ENCODE measurements around the gene EGR2. TPM values are rescaled to one million over a fixed set of nuclear protein-coding genes. Genes with fewer than 3 reads are reported as not detected.

Gene EGR2
- total RNA-seq, 1 experiment from 2014 or later: 2.6 TPM

DNA sequence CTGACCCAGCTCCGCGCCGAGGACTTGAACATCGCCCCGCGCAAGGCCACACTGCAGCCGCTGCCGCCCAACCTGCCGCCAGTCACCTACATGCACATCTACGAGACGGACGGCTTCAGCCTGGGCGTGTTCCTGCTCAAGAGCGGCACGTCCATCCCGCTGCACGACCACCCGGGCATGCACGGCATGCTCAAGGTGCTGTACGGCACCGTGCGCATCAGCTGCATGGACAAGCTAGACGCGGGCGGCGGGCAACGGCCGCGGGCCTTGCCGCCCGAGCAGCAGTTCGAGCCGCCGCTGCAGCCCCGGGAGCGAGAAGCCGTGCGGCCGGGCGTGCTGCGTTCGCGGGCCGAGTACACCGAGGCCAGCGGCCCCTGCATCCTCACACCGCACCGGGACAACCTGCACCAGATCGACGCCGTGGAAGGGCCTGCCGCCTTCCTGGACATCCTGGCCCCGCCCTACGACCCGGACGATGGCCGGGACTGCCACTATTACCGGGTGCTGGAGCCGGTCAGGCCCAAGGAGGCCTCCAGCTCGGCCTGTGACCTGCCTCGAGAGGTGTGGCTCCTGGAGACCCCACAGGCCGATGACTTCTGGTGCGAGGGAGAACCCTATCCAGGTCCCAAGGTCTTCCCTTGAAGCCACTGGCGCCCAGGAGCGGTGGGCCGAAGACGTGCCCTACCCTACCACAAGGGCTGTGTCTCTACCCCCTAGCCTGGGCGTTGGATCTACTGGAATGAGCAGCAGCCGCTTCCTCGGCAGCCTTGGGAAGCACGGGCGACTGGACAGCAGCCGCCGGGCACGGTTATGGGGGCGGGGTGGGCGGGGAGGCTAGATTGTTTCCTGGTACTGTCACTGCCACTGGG, 10.7 kb downstream of the EGR2 start:
- no peak overlapping the region for H2BK120ac ChIP-seq (ENCODE audit: low read depth, low read length, poor library complexity, severe bottlenecking)
- H3K27me3 ChIP-seq (ENCODE audit: insufficient read depth, low read length): no peaks in the 10 kb centered on the region
- no peak overlapping the region for H2AFZ ChIP-seq (ENCODE audit: low read length)
- Mint-ChIP-seq H3K36me3 (ENCODE audit: insufficient read depth in 1 of 3, low read depth in 3 of 3) (peaks cover 0 to 6% (median 6%) of the 10 kb centered on the region in 3 experiments; a peak in 4 of 7 replicates), H3K27ac (peak overlapping the region; percentile 44 to 95 (median 44); a peak in 2 of 7 replicates), H3K4me1 (peaks cover 36 to 45% of the 10 kb centered on the region in 2 experiments), H3K9me3 (no peaks in the 10 kb centered on the region), H3K4me3 (peak overlapping the region; percentile 90 to 91), H3K27me3 (ENCODE audit: low read depth) (no peaks in the 10 kb centered on the region)
- peak; percentile 62 for DNase-seq
- no peaks in the 10 kb centered on the region for H3K79me1 ChIP-seq (ENCODE audit: insufficient read depth, low read depth, low read length, poor library complexity, severe bottlenecking)
- H2BK20ac ChIP-seq (ENCODE audit: low read depth, low read length, poor library complexity, severe bottlenecking): no peak overlapping the region
- WGBS (ENCODE audit: extremely low coverage, insufficient read length, low lambda C conversion rate): no CpG with 5 or more reads among the region's 77 CpGs
- no peak overlapping the region for H4K5ac ChIP-seq (ENCODE audit: insufficient read length, low read depth, low read length)
- H2BK12ac ChIP-seq (ENCODE audit: insufficient read length, low read depth, low read length): no peak overlapping the region
- H3K27ac ChIP-seq (ENCODE audit: insufficient read length, low read depth, low read length): no peak overlapping the region
- no peak overlapping the region for H2BK15ac ChIP-seq (ENCODE audit: low read depth, low read length)
- no peak overlapping the region for H4K91ac ChIP-seq (ENCODE audit: insufficient read length, low read depth, low read length)
- peak overlapping the region; percentile 65 for H3K14ac ChIP-seq (ENCODE audit: insufficient read depth, low read length)
- H3K4ac ChIP-seq (ENCODE audit: low read depth, low read length): no peak overlapping the region
- no peak overlapping the region for H3T11ph ChIP-seq (ENCODE audit: low read length)
- H4K20me1 ChIP-seq (ENCODE audit: control insufficient read depth, insufficient read depth, insufficient read length): no peaks in the 10 kb centered on the region
- peaks cover 9% of the 10 kb centered on the region for H3K23me2 ChIP-seq (ENCODE audit: insufficient read length, low read depth, low read length, poor library complexity, severe bottlenecking)
- H4K8ac ChIP-seq (replicated peaks; ENCODE audit: insufficient read length, low read depth, low read length): no peak overlapping the region
- no peak overlapping the region for H2AK5ac ChIP-seq (ENCODE audit: insufficient read length, low read length)
- no peak overlapping the region for H3K56ac ChIP-seq (ENCODE audit: insufficient read length, low read depth, low read length)
- TF ChIP-seq, protein P1, sequence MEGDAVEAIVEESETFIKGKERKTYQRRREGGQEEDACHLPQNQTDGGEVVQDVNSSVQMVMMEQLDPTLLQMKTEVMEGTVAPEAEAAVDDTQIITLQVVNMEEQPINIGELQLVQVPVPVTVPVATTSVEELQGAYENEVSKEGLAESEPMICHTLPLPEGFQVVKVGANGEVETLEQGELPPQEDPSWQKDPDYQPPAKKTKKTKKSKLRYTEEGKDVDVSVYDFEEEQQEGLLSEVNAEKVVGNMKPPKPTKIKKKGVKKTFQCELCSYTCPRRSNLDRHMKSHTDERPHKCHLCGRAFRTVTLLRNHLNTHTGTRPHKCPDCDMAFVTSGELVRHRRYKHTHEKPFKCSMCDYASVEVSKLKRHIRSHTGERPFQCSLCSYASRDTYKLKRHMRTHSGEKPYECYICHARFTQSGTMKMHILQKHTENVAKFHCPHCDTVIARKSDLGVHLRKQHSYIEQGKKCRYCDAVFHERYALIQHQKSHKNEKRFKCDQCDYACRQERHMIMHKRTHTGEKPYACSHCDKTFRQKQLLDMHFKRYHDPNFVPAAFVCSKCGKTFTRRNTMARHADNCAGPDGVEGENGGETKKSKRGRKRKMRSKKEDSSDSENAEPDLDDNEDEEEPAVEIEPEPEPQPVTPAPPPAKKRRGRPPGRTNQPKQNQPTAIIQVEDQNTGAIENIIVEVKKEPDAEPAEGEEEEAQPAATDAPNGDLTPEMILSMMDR (conservative IDR thresholded peaks at IDR 0.05): 0 out of 3 replicates have a peak, but pooled peaks have one; percentile 10
- peak overlapping the region; percentile 15 for H3K18ac ChIP-seq (ENCODE audit: insufficient read length, low read depth, low read length)
- H3K4me1 ChIP-seq (ENCODE audit: insufficient read depth, low read length): peaks cover 2% of the 10 kb centered on the region; the same call in 1 of the 2 replicates
- peak overlapping the region; percentile 56 for H3K4me2 ChIP-seq (ENCODE audit: insufficient read depth, insufficient read length, low read length)
- no peaks in the 10 kb centered on the region for H3K9me3 ChIP-seq (ENCODE audit: control insufficient read depth, low read depth, low read length)
- H2BK5ac ChIP-seq (ENCODE audit: insufficient read length, low read length): no peak overlapping the region
- peaks cover 5% of the 10 kb centered on the region; the same call in 1 of the 2 replicates for H3K79me2 ChIP-seq (ENCODE audit: insufficient read depth, low read length)
- H3K9ac ChIP-seq (ENCODE audit: extremely low read depth, insufficient read length, low read length): peak overlapping the region; percentile 48
- no peak overlapping the region for H3K23ac ChIP-seq (ENCODE audit: insufficient read length, low read depth, low read length)

Data from H9 (cell line).